WTC11 (cell line): Measurements from ENCODE around the gene TPPP3. TPM values are rescaled to one million over a fixed set of nuclear protein-coding genes. Genes with fewer than 3 reads are reported as not detected.

ENCODE experiments used
- ATAC-seq: fragments of 200-7000 bp; cut with Tn5 transposase; 2 replicates; pipeline ENCODE4 v1.10.0; 2021; ENCODE audit warnings: mild to moderate bottlenecking, moderate library complexity
- CTCF ChIA-PET: fragments of 300-600 bp; sonication (Branson Sonifier 250); formaldehyde crosslinking; loops from one replicate; lab custom pipeline; 2021; ENCODE audit warnings: antibody characterized with exemption; lab: Charles Lee
- POLR2A ChIA-PET: fragments of 350-600 bp; sonication (Branson Sonifier 250); formaldehyde crosslinking; loops from one replicate; lab custom pipeline; 2021; ENCODE audit warnings: antibody characterized with exemption; lab: Charles Lee
- DNase-seq: peaks from one replicate; pipeline ENCODE4 v3.0.0; 2021; ENCODE audit warnings: low spot score
- H3K27ac Mint-ChIP-seq: 2 replicates; pipeline ENCODE4 v1.8.0; 2021; ENCODE audit warnings: mixed read lengths
- H3K27me3 Mint-ChIP-seq: 2 replicates; pipeline ENCODE4 v1.8.0; 2021; ENCODE audit warnings: low read depth, mild to moderate bottlenecking, moderate library complexity, mixed read lengths
- H3K36me3 Mint-ChIP-seq: 2 replicates; pipeline ENCODE4 v1.8.0; 2021; ENCODE audit warnings: mixed read lengths
- H3K4me1 Mint-ChIP-seq: 2 replicates; pipeline ENCODE4 v1.8.0; 2022; ENCODE audit warnings: mixed read lengths
- H3K4me3 Mint-ChIP-seq: 2 replicates; pipeline ENCODE4 v1.8.0; 2021; ENCODE audit warnings: mild to moderate bottlenecking, moderate library complexity, mixed read lengths
- H3K9me3 Mint-ChIP-seq: 2 replicates; pipeline ENCODE4 v1.8.0; 2021; ENCODE audit warnings: mixed read lengths
- ARID4B ChIP-seq: sonication (generic); formaldehyde crosslinking; IDR thresholded peaks from 2 replicates; pipeline ENCODE4 v1.8.0; 2023; ENCODE audit warnings: missing genetic modification reagents, mild to moderate bottlenecking, borderline replicate concordance
- ATF6 ChIP-seq: sonication (generic); formaldehyde crosslinking; IDR thresholded peaks from 2 replicates; pipeline ENCODE4 v1.8.1; 2023; ENCODE audit warnings: mild to moderate bottlenecking, missing genetic modification reagents
- CDX4 ChIP-seq: fragments of 250-450 bp; sonication (Bioruptor Pico); IDR thresholded peaks from 2 replicates; pipeline ENCODE4 v1.9.0; 2021; ENCODE audit warnings: moderate library complexity, mild to moderate bottlenecking, inconsistent platforms, borderline replicate concordance
- CTCF ChIP-seq: fragments of 200-600 bp; IDR thresholded peaks from 2 replicates; pipeline ENCODE4 v1.8.0; 2022; ENCODE audit warnings: antibody characterized with exemption
- ERG ChIP-seq: fragments of 250-450 bp; sonication (Bioruptor Pico); IDR thresholded peaks from 2 replicates; pipeline ENCODE4 v1.8.0; 2021; ENCODE audit warnings: mild to moderate bottlenecking
- FOXK1 ChIP-seq: sonication (generic); formaldehyde crosslinking; IDR thresholded peaks from 2 replicates; pipeline ENCODE4 v1.8.0; 2022; ENCODE audit warnings: mild to moderate bottlenecking, moderate library complexity, missing genetic modification reagents
- GRHL2 ChIP-seq: fragments of 250-450 bp; sonication (Bioruptor Pico); IDR thresholded peaks from 2 replicates; pipeline ENCODE4 v1.8.0; 2022; ENCODE audit warnings: mild to moderate bottlenecking, moderate library complexity; ENCODE audit not compliant: insufficient replicate concordance, severe bottlenecking
- IRF2 ChIP-seq: sonication (generic); formaldehyde crosslinking; IDR thresholded peaks from 2 replicates; pipeline ENCODE4 v1.8.0; 2022; ENCODE audit warnings: low read depth, missing genetic modification reagents, borderline replicate concordance
- NFYB ChIP-seq: sonication (generic); formaldehyde crosslinking; conservative IDR thresholded peaks from 2 replicates; pipeline ENCODE4 v1.8.0; 2022; ENCODE audit warnings: low read depth, missing genetic modification reagents
- RELA ChIP-seq: sonication (generic); formaldehyde crosslinking; IDR thresholded peaks from 2 replicates; pipeline ENCODE4 v1.8.1; 2022; ENCODE audit warnings: missing genetic modification reagents, mild to moderate bottlenecking, borderline replicate concordance
- SOX15 ChIP-seq: fragments of 250-450 bp; sonication (Bioruptor Pico); IDR thresholded peaks from 2 replicates; pipeline ENCODE4 v1.9.0; 2021; ENCODE audit warnings: mild to moderate bottlenecking
- TEAD1 ChIP-seq: sonication (generic); formaldehyde crosslinking; IDR thresholded peaks from 2 replicates; pipeline ENCODE4 v1.8.0; 2022; ENCODE audit warnings: mild to moderate bottlenecking, missing genetic modification reagents
- TEAD4 ChIP-seq: sonication (generic); formaldehyde crosslinking; IDR thresholded peaks from 2 replicates; pipeline ENCODE4 v1.8.0; 2022; ENCODE audit warnings: mild to moderate bottlenecking, missing genetic modification reagents
- TP53 ChIP-seq: sonication (generic); formaldehyde crosslinking; IDR thresholded peaks from 2 replicates; pipeline ENCODE4 v1.8.1; 2023; ENCODE audit warnings: mild to moderate bottlenecking, missing genetic modification reagents
- ZNF281 ChIP-seq: sonication (generic); formaldehyde crosslinking; IDR thresholded peaks from 2 replicates; pipeline ENCODE4 v1.8.0; 2023; ENCODE audit warnings: mild to moderate bottlenecking, missing genetic modification reagents
- ZNF416 ChIP-seq: fragments of 250-450 bp; sonication (Bioruptor Pico); IDR thresholded peaks from 2 replicates; pipeline ENCODE4 v1.9.0; 2021; ENCODE audit warnings: mild to moderate bottlenecking, inconsistent platforms
- ZSCAN18 ChIP-seq: fragments of 250-450 bp; sonication (Bioruptor Pico); IDR thresholded peaks from 2 replicates; pipeline ENCODE4 v2.1.2; 2022; ENCODE audit warnings: mild to moderate bottlenecking, moderate library complexity
- total RNA-seq: library from RNA; stranded (reverse); gene quantifications from 3 replicates; pipeline ENCODE4 v1.2.3, GENCODE V29; 2021

The TPPP3 gene
- total RNA-seq, 1 experiment from 2014 or later = 0.74 TPM

GRCh38 chr16:67393788-67394154 is 473 bp upstream of the TPPP3 start:
- Mint-ChIP-seq H3K27ac (no peak overlapping the region), H3K36me3 (no peaks in the 10 kb centered on the region), H3K4me3 (peak overlapping the region; percentile 66), H3K27me3 (peaks cover 60% of the 10 kb centered on the region), H3K4me1 (peaks cover 19% of the 10 kb centered on the region), H3K9me3 (no peaks in the 10 kb centered on the region)
- ChIA-PET POLR2A (interaction anchor here (0.9 to 1.5 kb wide), 4 partner anchors 9 to 66 kb away, joined by 3 to 4 read pairs (median 3); partner anchors contain the start of gene LRRC36), CTCF (interaction anchor here (0.9 to 6.8 kb wide), 35 partner anchors 11 to 563 kb away, joined by 3 to 65 read pairs (median 6); partner anchors contain the start of genes ATP6V0D1, CES3, HSD11B2 and KCTD19)
- peak; percentile 3 for ATAC-seq
- no peak for DNase-seq
- TF ChIP-seq TEAD1 = no peak
- TF ChIP-seq ARID4B (CRISPR knock-in tag) = no peak
- no peak for TF ChIP-seq NFYB
- TF ChIP-seq IRF2 (CRISPR knock-in tag) = no peak
- TF ChIP-seq GRHL2 (CRISPR knock-in tag) = no peak
- no peak for TF ChIP-seq TP53 (CRISPR knock-in tag)
- no peak for TF ChIP-seq CTCF
- TF ChIP-seq CDX4 (CRISPR knock-in tag) = no peak
- no peak for TF ChIP-seq TEAD4 (CRISPR knock-in tag)
- no peak for TF ChIP-seq FOXK1
- no peak for TF ChIP-seq ATF6 (CRISPR knock-in tag)
- TF ChIP-seq ZNF416 (CRISPR knock-in tag) = no peak
- TF ChIP-seq ERG (CRISPR knock-in tag) = no peak

- peak overlapping the region; percentile 25; the same call in 1 of the 2 replicates for H3K4me3 Mint-ChIP-seq
- POLR2A ChIA-PET = interaction anchor here (0.6 to 0.9 kb wide), 2 partner anchors 10 to 53 kb away, joined by 3 read pairs; no protein-coding TSS in a partner anchor
- TF ChIP-seq RELA (no peak), ERG (CRISPR knock-in tag) (no peak), SOX15 (no peak), ZNF281 (CRISPR knock-in tag) (no peak), ZSCAN18 (CRISPR knock-in tag) (no peak)
These were observed 818 bp downstream of the TPPP3 start for GRCh38 chr16:67392301-67393059.

More at GRCh38 chr16:67392301-67393059, 818 bp downstream of the TPPP3 start:
- H3K27me3 Mint-ChIP-seq = peaks cover 55% of the 10 kb centered on the region
- CTCF ChIA-PET = interaction anchor here (0.6 to 6.8 kb wide), 29 partner anchors 9 to 562 kb away, joined by 3 to 65 read pairs (median 8); partner anchors contain the start of genes ATP6V0D1, CES3, HSD11B2 and KCTD19
- H3K36me3 Mint-ChIP-seq = no peaks in the 10 kb centered on the region
- no peaks in the 10 kb centered on the region for H3K9me3 Mint-ChIP-seq
- H3K27ac Mint-ChIP-seq = no peak overlapping the region
- ATAC-seq (no peak), DNase-seq (no peak)
- H3K4me1 Mint-ChIP-seq = peaks cover 24% of the 10 kb centered on the region
